Omental fat pad (tissue), 4 donors: Measurements from ENCODE around the gene STARD10. TPM values are rescaled to one million over a fixed set of nuclear protein-coding genes. Genes with fewer than 3 reads are reported as not detected.
A peak's percentile ranks its signal among the peaks of the same experiment; 100 is the strongest.

Experiments used
- ATAC-seq: fragments of 150-250 bp; one replicate; pipeline ENCODE4 v1.9.1; 2016; ENCODE audit warnings: mild to moderate bottlenecking, moderate library complexity; ENCODE audit not compliant: low FRiP score
- DNase-seq: peaks from one replicate; pipeline ENCODE4 v3.0.0-alpha.2; 2019; ENCODE audit warnings: low spot score
- CTCF ChIP-seq, 3 donors: fragments of 450-650 bp; IDR thresholded peaks; one replicate each; pipeline ENCODE4 v1.5.1; 2016 to 2017; ENCODE audit warnings: antibody characterized with exemption in 3 of 3, mild to moderate bottlenecking in 3 of 3, moderate library complexity in 2 of 3
- total RNA-seq, 4 donors: library from RNA; depleted of rRNA; stranded (reverse); fragments of >200 nt; gene quantifications; one replicate each; pipeline ENCODE4 v1.1.0, GENCODE V29; 2016

Gene STARD10
- total RNA-seq, 4 donors from 2014 or later: 10.9 to 20.6 (median 15.4) TPM

GRCh38 chr11:72782081-72782920 is 11.5 kb downstream of the STARD10 start:
- no peak for DNase-seq
- TF ChIP-seq CTCF (IDR thresholded peaks at IDR 0.05): no peak
- peak; percentile 13 for ATAC-seq

- no peak for DNase-seq
- peak; percentile 47 for ATAC-seq
- no peak for TF ChIP-seq CTCF (IDR thresholded peaks at IDR 0.05)
Measured at GRCh38 chr11:72781313-72782080, 12.3 kb downstream of the STARD10 start.

DNA sequence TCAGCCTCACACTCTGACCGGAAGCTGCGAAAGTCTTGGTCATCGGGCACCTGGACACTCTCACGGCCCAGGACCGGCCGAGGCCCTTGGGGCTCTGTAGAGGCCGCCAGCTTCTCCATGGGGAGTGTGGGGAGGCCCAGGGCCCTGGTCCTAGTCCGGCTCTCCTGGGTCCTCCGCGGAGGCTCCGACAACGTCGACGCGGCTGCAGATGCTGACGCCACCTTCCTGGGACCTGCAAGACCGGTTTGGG is 12.9 kb downstream of the STARD10 start:
- no peak for TF ChIP-seq CTCF (IDR thresholded peaks at IDR 0.05)
- ATAC-seq: no peak
- no peak for DNase-seq

GRCh38 chr11:72780296-72781062 is 13.4 kb downstream of the STARD10 start:
- no peak for ATAC-seq
- TF ChIP-seq CTCF (IDR thresholded peaks at IDR 0.05): no peak
- no peak for DNase-seq

GRCh38 chr11:72779495-72780128 is 14.2 kb downstream of the STARD10 start:
- DNase-seq (no peak), ATAC-seq (no peak)
- no peak for TF ChIP-seq CTCF (IDR thresholded peaks at IDR 0.05)

DNA sequence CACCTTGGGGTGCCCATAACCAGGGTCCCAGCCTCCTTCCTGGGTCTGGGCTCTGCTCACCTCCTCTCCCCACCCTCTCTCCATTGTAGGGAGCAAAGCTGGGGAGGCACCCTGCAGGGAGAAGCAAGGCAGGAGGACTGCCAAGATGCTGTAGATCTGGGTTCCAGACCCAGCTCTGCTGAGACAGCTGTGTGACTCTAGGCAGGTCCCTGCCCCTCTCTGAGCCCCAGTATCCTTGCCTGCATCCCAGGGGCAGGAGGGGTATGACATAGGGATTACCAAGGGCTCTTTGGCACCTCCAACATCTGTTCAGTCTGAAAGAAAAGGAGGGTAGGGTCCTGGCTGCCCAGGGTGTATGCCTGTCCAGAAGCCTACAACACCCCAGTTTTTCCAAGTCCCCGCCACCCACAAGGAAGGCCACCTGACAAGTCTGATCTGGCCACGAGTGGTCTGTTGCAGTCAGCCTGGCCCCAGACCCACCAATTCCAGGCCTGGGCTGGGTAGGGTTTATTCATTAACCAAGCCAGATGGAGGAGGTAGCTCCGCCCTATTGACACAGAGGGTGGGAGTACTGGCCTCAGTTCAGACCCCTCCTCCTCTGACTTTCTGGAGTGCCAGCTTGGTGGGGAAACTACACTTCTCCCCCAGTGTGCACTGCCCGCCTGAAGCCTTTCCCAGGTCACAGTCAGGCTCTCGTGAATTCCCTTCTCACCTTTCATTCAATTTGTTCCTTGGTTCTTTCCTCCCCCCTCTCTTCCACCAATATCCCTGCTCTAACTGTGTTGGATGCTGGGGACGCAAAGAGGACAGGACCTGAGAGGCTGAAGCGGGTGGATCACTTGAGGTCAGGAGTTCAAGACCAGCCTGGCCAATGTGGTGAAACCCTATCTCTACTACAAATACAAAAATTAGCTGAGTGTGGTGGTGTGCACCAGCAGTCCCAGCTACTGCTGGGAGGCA is 15.0 kb downstream of the STARD10 start:
- no peak for DNase-seq
- no peak for TF ChIP-seq CTCF (IDR thresholded peaks at IDR 0.05)
- ATAC-seq: no peak
